Left ventricle myocardium inferior (tissue), 1 donor: ENCODE measurements around the gene ASCC1. TPM values are rescaled to one million over a fixed set of nuclear protein-coding genes. Genes with fewer than 3 reads are reported as not detected.

Source experiments
- DNase-seq: peaks from one replicate; pipeline ENCODE4 v3.0.0-alpha.2; 2020
- H3K27ac ChIP-seq: fragments of 200-600 bp; replicated peaks from 2 replicates; pipeline ENCODE4 v1.8.0; 2021
- H3K27me3 ChIP-seq: fragments of 200-600 bp; 2 replicates; pipeline ENCODE4 v1.8.0; 2021; ENCODE audit warnings: low read depth
- H3K36me3 ChIP-seq: fragments of 200-600 bp; 2 replicates; pipeline ENCODE4 v1.8.0; 2021
- H3K4me1 ChIP-seq: fragments of 200-600 bp; 2 replicates; pipeline ENCODE4 v1.8.0; 2021
- H3K4me3 ChIP-seq: fragments of 200-600 bp; 2 replicates; pipeline ENCODE4 v1.8.0; 2021; ENCODE audit warnings: mild to moderate bottlenecking, moderate library complexity
- H3K9me3 ChIP-seq: fragments of 200-600 bp; replicated peaks from 2 replicates; pipeline ENCODE4 v1.8.0; 2021
- CTCF ChIP-seq: fragments of 200-600 bp; IDR thresholded peaks from 2 replicates; pipeline ENCODE4 v1.8.0; 2021; ENCODE audit warnings: antibody characterized with exemption, mild to moderate bottlenecking, borderline replicate concordance
- intact Hi-C: fragments of 100-400 bp; cut with micrococcal nuclease; formaldehyde crosslinking; loops from one replicate; pipeline ENCODE4 v1.11.0; 2022
- total RNA-seq: library from RNA; stranded (reverse); fragmentation: NEBNext Ultra II Directional; extraction: Animal tissue kit (Norgen Biotek cat#: 25700); gene quantifications from one replicate; pipeline ENCODE4 v1.2.1, GENCODE V29; 2021
- donor health status: DM: no; HTN: yes; CAD: no; lungs with severe emphysema.

Gene ASCC1
- total RNA-seq, 1 donor from 2014 or later, result 37.0 TPM

GRCh38 chr10:72184156-72184555 is 31.9 kb downstream of the ASCC1 start:
- no peak for DNase-seq
- intact Hi-C loops, result no loop called here
- Histone ChIP-seq H3K4me1 (peaks cover 15% of the 10 kb centered on the region), H3K27ac (no peak overlapping the region), H3K4me3 (no peak overlapping the region), H3K9me3 (peaks cover 11% of the 10 kb centered on the region), H3K27me3 (no peaks in the 10 kb centered on the region), H3K36me3 (peaks cover 30% of the 10 kb centered on the region)
- TF ChIP-seq CTCF, result no peak

GRCh38 chr10:72177454-72177853 is 38.6 kb downstream of the ASCC1 start:
- peak overlapping the region; percentile 79 for H3K27ac ChIP-seq
- peaks cover 50% of the 10 kb centered on the region for H3K4me1 ChIP-seq
- H3K9me3 ChIP-seq, result no peaks in the 10 kb centered on the region
- TF ChIP-seq CTCF, result no peak
- H3K27me3 ChIP-seq, result no peaks in the 10 kb centered on the region
- DNase-seq, result no peak
- no peak overlapping the region for H3K4me3 ChIP-seq
- intact Hi-C loops, result no loop called here
- peaks cover 29% of the 10 kb centered on the region for H3K36me3 ChIP-seq

GRCh38 chr10:72176701-72177100 is 39.4 kb downstream of the ASCC1 start:
- intact Hi-C loops, result no loop called here
- DNase-seq, result peak; percentile 44
- no peak for TF ChIP-seq CTCF
- Histone ChIP-seq H3K4me3 (no peak overlapping the region), H3K9me3 (no peaks in the 10 kb centered on the region), H3K36me3 (peaks cover 21% of the 10 kb centered on the region), H3K27me3 (no peaks in the 10 kb centered on the region), H3K27ac (peak overlapping the region; percentile 79), H3K4me1 (peaks cover 50% of the 10 kb centered on the region)

- H3K36me3 ChIP-seq, result peaks cover 13% of the 10 kb centered on the region
- no peak for TF ChIP-seq CTCF
- no peak overlapping the region for H3K4me3 ChIP-seq
- no peaks in the 10 kb centered on the region for H3K9me3 ChIP-seq
- H3K27me3 ChIP-seq, result no peaks in the 10 kb centered on the region
- peak overlapping the region; percentile 79 for H3K27ac ChIP-seq
- H3K4me1 ChIP-seq, result peaks cover 63% of the 10 kb centered on the region
- intact Hi-C loops, result no loop called here
- no peak for DNase-seq
These were observed 40.9 kb downstream of the ASCC1 start for GRCh38 chr10:72175149-72175548.

- Histone ChIP-seq H3K4me1 (peaks cover 68% of the 10 kb centered on the region), H3K27me3 (no peaks in the 10 kb centered on the region), H3K9me3 (no peaks in the 10 kb centered on the region), H3K27ac (peak overlapping the region; percentile 79), H3K4me3 (no peak overlapping the region), H3K36me3 (peaks cover 12% of the 10 kb centered on the region)
- TF ChIP-seq CTCF, result no peak
- intact Hi-C loops, result no loop called here
- DNase-seq, result no peak
These were observed 41.8 kb downstream of the ASCC1 start for GRCh38 chr10:72174297-72174662.
